ENCODE measurements around the gene NCLN. TPM values are rescaled to one million over a fixed set of nuclear protein-coding genes. Genes with fewer than 3 reads are reported as not detected.

Gene NCLN
- total and polyA plus RNA-seq, 9 donors = 5.3 to 43.6 (median 22.1) TPM

DNA sequence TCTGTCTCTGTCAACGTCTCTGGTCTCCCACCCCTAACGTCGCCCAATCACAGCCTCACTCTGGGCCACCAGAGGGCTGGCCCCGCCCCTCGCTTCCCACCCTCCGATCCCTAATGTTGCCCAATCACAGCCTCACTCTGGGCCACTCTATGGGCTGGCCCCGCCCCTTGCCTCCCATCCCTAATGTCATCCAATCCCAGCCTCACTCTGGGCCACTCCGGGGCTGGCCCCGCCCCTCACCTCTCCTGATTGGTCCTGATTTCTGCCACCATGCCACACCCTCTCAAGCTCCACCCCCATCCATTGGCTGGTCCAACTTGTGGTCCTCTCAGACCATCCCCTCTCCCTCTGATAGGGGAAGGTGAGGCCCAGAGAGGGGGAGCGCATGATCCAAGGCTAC is 63.7 kb downstream of the NCLN start:
- 70 to 80% (median 80%) methylated on average over 10 of the region's 10 CpGs for WGBS, 3 donors
- Histone ChIP-seq H3K9me3 (peaks cover 0 to 9% of the 10 kb centered on the region in 2 donors), H3K4me1 (ENCODE audit: insufficient read depth) (no peaks in the 10 kb centered on the region), H3K36me3 (no peaks in the 10 kb centered on the region), H3K4me3 (no peak overlapping the region), H3K27ac (no peak overlapping the region), H3K27me3 (no peaks in the 10 kb centered on the region)
- no peak for TF ChIP-seq POLR2A (IDR thresholded peaks at IDR 0.05)
- TF ChIP-seq EP300 (IDR thresholded peaks at IDR 0.05) = no peak
- TF ChIP-seq, protein P1, sequence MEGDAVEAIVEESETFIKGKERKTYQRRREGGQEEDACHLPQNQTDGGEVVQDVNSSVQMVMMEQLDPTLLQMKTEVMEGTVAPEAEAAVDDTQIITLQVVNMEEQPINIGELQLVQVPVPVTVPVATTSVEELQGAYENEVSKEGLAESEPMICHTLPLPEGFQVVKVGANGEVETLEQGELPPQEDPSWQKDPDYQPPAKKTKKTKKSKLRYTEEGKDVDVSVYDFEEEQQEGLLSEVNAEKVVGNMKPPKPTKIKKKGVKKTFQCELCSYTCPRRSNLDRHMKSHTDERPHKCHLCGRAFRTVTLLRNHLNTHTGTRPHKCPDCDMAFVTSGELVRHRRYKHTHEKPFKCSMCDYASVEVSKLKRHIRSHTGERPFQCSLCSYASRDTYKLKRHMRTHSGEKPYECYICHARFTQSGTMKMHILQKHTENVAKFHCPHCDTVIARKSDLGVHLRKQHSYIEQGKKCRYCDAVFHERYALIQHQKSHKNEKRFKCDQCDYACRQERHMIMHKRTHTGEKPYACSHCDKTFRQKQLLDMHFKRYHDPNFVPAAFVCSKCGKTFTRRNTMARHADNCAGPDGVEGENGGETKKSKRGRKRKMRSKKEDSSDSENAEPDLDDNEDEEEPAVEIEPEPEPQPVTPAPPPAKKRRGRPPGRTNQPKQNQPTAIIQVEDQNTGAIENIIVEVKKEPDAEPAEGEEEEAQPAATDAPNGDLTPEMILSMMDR (IDR thresholded peaks at IDR 0.05) = no peak
- intact Hi-C loops (cut with DNase I) = no loop called here
- DNase-seq = no peak

DNA sequence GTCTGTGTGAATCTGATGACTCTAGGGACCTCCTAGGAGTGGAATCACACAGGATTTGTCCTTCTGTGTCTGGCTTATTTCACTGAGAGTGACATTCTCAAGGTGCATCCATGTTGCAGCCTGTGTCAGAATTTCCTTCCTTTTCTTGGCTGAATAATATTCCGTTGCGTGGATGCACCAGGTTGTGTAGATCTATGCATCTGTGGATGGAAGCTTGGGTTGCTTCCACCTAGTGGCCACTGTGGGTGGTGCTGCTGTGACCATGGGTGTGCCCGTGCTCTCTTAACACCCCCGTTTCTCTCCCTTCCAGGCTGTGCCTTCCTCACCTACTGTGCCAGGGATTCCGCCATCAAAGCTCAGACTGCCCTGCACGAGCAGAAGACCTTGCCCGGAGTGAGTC is 64.9 kb downstream of the NCLN start:
- no peak for DNase-seq
- no peak overlapping the region for H3K27ac ChIP-seq
- H3K27me3 ChIP-seq = no peaks in the 10 kb centered on the region
- H3K4me3 ChIP-seq = no peak overlapping the region
- no peaks in the 10 kb centered on the region for H3K36me3 ChIP-seq
- no peak for TF ChIP-seq EP300 (IDR thresholded peaks at IDR 0.05)
- no peak for TF ChIP-seq POLR2A (IDR thresholded peaks at IDR 0.05)
- TF ChIP-seq, protein P1 (IDR thresholded peaks at IDR 0.05) = no peak
- no peaks in the 10 kb centered on the region for H3K4me1 ChIP-seq (ENCODE audit: insufficient read depth)
- H3K9me3 ChIP-seq = peaks cover 0 to 9% of the 10 kb centered on the region in 2 donors
- WGBS, 3 donors = 57 to 74% (median 65%) methylated on average over 7 of the region's 7 CpGs
- intact Hi-C loops (cut with DNase I) = no loop called here

DNA sequence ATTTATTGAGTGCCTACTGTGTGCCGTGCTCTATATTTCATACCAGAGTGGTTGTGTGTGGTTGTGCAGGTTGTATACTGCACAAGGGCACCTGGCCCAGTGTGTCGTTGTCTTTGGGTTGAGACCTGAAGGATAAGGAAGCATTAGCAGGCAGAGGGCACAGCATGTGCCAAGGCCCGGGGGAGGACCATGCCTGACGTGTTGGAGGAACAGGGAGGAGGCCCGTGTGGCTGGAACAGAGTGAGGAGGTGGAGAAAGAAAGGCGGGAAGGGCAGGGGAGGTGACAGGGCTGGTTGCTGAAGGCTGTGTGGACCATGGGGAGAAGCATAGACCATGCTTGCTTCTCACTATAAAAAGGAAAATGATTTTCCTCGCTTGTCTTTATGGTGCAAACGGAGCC is 65.5 kb downstream of the NCLN start:
- H3K4me3 ChIP-seq = no peak overlapping the region
- peaks cover 0 to 9% of the 10 kb centered on the region in 2 donors for H3K9me3 ChIP-seq
- H3K4me1 ChIP-seq (ENCODE audit: insufficient read depth) = no peaks in the 10 kb centered on the region
- no peaks in the 10 kb centered on the region for H3K36me3 ChIP-seq
- WGBS, 3 donors = 50 to 60% (median 57%) methylated on average over 8 of the region's 8 CpGs
- DNase-seq = no peak
- no peak for TF ChIP-seq POLR2A (IDR thresholded peaks at IDR 0.05)
- TF ChIP-seq, protein P1 (IDR thresholded peaks at IDR 0.05) = no peak
- no peak for TF ChIP-seq EP300 (IDR thresholded peaks at IDR 0.05)
- intact Hi-C loops (cut with DNase I) = no loop called here
- H3K27me3 ChIP-seq = no peaks in the 10 kb centered on the region
- H3K27ac ChIP-seq = no peak overlapping the region

DNA sequence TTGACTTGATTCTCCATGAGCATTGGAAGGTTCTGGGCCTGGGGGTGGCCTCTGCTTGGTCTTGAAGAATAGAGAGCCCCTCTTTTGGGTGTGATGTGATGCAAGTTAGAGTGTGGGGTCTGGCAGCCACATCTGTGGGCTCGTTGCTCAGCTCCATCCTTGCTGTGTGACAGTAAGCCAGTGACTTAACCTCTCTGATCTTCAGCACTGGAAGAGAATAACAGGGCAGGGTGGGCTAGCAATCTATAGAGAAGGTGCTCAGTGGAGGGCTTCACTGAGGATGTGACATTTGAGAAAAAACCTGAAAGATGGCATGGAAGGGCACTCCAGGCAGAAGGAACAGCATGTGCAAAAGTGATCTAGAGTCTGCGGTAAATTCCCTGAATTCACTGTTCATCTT is 66.9 kb downstream of the NCLN start:
- intact Hi-C loops (cut with DNase I) = no loop called here
- no peak for TF ChIP-seq EP300 (IDR thresholded peaks at IDR 0.05)
- no peak for TF ChIP-seq POLR2A (IDR thresholded peaks at IDR 0.05)
- TF ChIP-seq, protein P1 (IDR thresholded peaks at IDR 0.05) = no peak
- no peak overlapping the region for H3K27ac ChIP-seq
- no peak overlapping the region for H3K4me3 ChIP-seq
- no peak for DNase-seq
- peaks cover 0 to 9% of the 10 kb centered on the region in 2 donors for H3K9me3 ChIP-seq
- H3K36me3 ChIP-seq = no peaks in the 10 kb centered on the region
- no peaks in the 10 kb centered on the region for H3K4me1 ChIP-seq (ENCODE audit: insufficient read depth)
- no peaks in the 10 kb centered on the region for H3K27me3 ChIP-seq
- 86 to 93% (median 90%) methylated on average over 2 of the region's 2 CpGs for WGBS, 3 donors
